ENCODE data around the gene RAET1E. TPM values are rescaled to one million over a fixed set of nuclear protein-coding genes. Genes with fewer than 3 reads are reported as not detected.

Gene RAET1E
- total and polyA plus RNA-seq, 10 donors: 0.04 to 3.4 (median 1.2) TPM

GRCh38 chr6:149941583-149942460 lies 43.9 kb upstream of the RAET1E start, which contains the start of gene ULBP2:
Gene ULBP2 (plus strand): TSS chr6:149942014. CDS start chr6:149942073, 59 bp downstream.
- peak; percentile 91 for DNase-seq
- H3K4me1 ChIP-seq: peaks cover 11 to 47% (median 34%) of the 10 kb centered on the region in 6 donors
- H3K27ac ChIP-seq: peak within 1 kb of the TSS in 1 of 8 donors; percentile 19
- intact Hi-C loops (cut with DNase I; ENCODE audit: low total_unique reads): no loop called here
- H3K27me3 ChIP-seq (replicated peaks in 1 of 7): peaks cover 0 to 67% (median 54%) of the 10 kb centered on the region in 7 donors
- peak in 2 of 3 donors; percentile 63 to 71 for TF ChIP-seq POLR2AphosphoS5 (IDR thresholded peaks at IDR 0.05)
- TF ChIP-seq POLR2A (IDR thresholded peaks at IDR 0.05): no peak
- H3K9me3 ChIP-seq: no peaks in the 10 kb centered on the region
- 1 to 2% (median 2%) methylated on average over 52 to 62 of the region's 62 CpGs for WGBS, 5 donors
- no peaks in the 10 kb centered on the region for H3K36me3 ChIP-seq
- H3K4me3 ChIP-seq: peak within 1 kb of the TSS; percentile 25 to 74 (median 51)

GRCh38 chr6:149940672-149940982 lies 42.7 kb upstream of the RAET1E start:
- DNase-seq: no peak

GRCh38 chr6:149939909-149940671 lies 42.2 kb upstream of the RAET1E start:
- WGBS, 5 donors: 14 to 26% (median 17%) methylated on average over 6 of the region's 6 CpGs
- peaks cover 2 to 84% (median 71%) of the 10 kb centered on the region in 7 donors for H3K27me3 ChIP-seq (replicated peaks in 1 of 7)
- intact Hi-C loops (cut with DNase I; ENCODE audit: low total_unique reads): no loop called here

More at GRCh38 chr6:149940672-149940982, 42.7 kb upstream of the RAET1E start:
- Histone ChIP-seq H3K9me3 (no peaks in the 10 kb centered on the region), H3K36me3 (no peaks in the 10 kb centered on the region), H3K4me1 (peaks cover 11 to 47% (median 34%) of the 10 kb centered on the region in 6 donors), H3K27ac (no peak overlapping the region), H3K4me3 (peak overlapping the region in 1 of 8 donors; percentile 15), H3K27me3 (replicated peaks in 1 of 7) (peaks cover under 1 to 79% (median 66%) of the 10 kb centered on the region in 7 donors)
- 28 to 44% (median 33%) methylated on average over 6 of the region's 6 CpGs for WGBS, 5 donors
- intact Hi-C loops (cut with DNase I; ENCODE audit: low total_unique reads): no loop called here
- no peak for TF ChIP-seq POLR2A (IDR thresholded peaks at IDR 0.05)
- TF ChIP-seq POLR2AphosphoS5 (IDR thresholded peaks at IDR 0.05): no peak
- no peak for TF ChIP-seq CTCF (IDR thresholded peaks at IDR 0.05 in 8 of 11, conservative IDR thresholded peaks at IDR 0.05 in 3 of 11)

GRCh38 chr6:149939356-149939648 lies 41.4 kb upstream of the RAET1E start:
- Histone ChIP-seq H3K9me3 (no peaks in the 10 kb centered on the region), H3K27me3 (replicated peaks in 1 of 7) (peaks cover 2 to 92% (median 79%) of the 10 kb centered on the region in 7 donors), H3K4me1 (peaks cover 11 to 49% (median 34%) of the 10 kb centered on the region in 6 donors), H3K27ac (no peak overlapping the region), H3K4me3 (peak overlapping the region in 2 of 8 donors; percentile 55 to 74), H3K36me3 (no peaks in the 10 kb centered on the region)
- DNase-seq: no peak
- TF ChIP-seq POLR2A (IDR thresholded peaks at IDR 0.05): no peak
- TF ChIP-seq POLR2AphosphoS5 (IDR thresholded peaks at IDR 0.05): no peak
- no peak for TF ChIP-seq CTCF (IDR thresholded peaks at IDR 0.05 in 8 of 11, conservative IDR thresholded peaks at IDR 0.05 in 3 of 11)
- WGBS, 5 donors: 16 to 32% (median 28%) methylated on average over 5 of the region's 5 CpGs
- intact Hi-C loops (cut with DNase I; ENCODE audit: low total_unique reads): no loop called here

More at GRCh38 chr6:149939909-149940671, 42.2 kb upstream of the RAET1E start:
- H3K4me1 ChIP-seq: peaks cover 11 to 47% (median 34%) of the 10 kb centered on the region in 6 donors
- H3K36me3 ChIP-seq: no peaks in the 10 kb centered on the region
- no peak for DNase-seq
- peak overlapping the region in 1 of 8 donors; percentile 15 for H3K4me3 ChIP-seq
- TF ChIP-seq POLR2AphosphoS5 (IDR thresholded peaks at IDR 0.05) (no peak), CTCF (IDR thresholded peaks at IDR 0.05 in 8 of 11, conservative IDR thresholded peaks at IDR 0.05 in 3 of 11) (no peak), POLR2A (IDR thresholded peaks at IDR 0.05) (no peak)
- no peaks in the 10 kb centered on the region for H3K9me3 ChIP-seq
- H3K27ac ChIP-seq: no peak overlapping the region
